ENCODE results near the gene CRYL1.

CRYL1 gene

GRCh38 chr13:20521364-20522115 is 4.1 kb downstream of the CRYL1 start:
- 0 out of 2 replicates have a peak, but pooled peaks have one; percentile 52 for TF ChIP-seq CEBPB (IDR thresholded peaks at IDR 0.05)
- no peak for TF ChIP-seq EP300 (IDR thresholded peaks at IDR 0.05; ENCODE audit: borderline replicate concordance)

GRCh38 chr13:20519875-20520274 is 5.8 kb downstream of the CRYL1 start:
- TF ChIP-seq CEBPB (IDR thresholded peaks at IDR 0.05) (no peak), USF1 (IDR thresholded peaks at IDR 0.05) (no peak), RAD21 (IDR thresholded peaks at IDR 0.05; ENCODE audit: low read depth) (no peak), TEAD4 (IDR thresholded peaks at IDR 0.05) (no peak), MAX (IDR thresholded peaks at IDR 0.05) (no peak)

GRCh38 chr13:20518660-20519100 is 7.0 kb downstream of the CRYL1 start:
- TF ChIP-seq EP300 (IDR thresholded peaks at IDR 0.05; ENCODE audit: borderline replicate concordance) (no peak), MAX (IDR thresholded peaks at IDR 0.05) (no peak), EGR1 (IDR thresholded peaks at IDR 0.05) (no peak), ZBTB7A (IDR thresholded peaks at IDR 0.05; ENCODE audit: low read depth) (no peak), CEBPB (IDR thresholded peaks at IDR 0.05) (no peak), TCF12 (IDR thresholded peaks at IDR 0.05; ENCODE audit: low read depth) (no peak), FOXM1 (IDR thresholded peaks at IDR 0.05; ENCODE audit: borderline replicate concordance, low read depth) (no peak), NFIC (IDR thresholded peaks at IDR 0.05) (no peak), TAF1 (IDR thresholded peaks at IDR 0.05; ENCODE audit: low read depth) (no peak), USF1 (IDR thresholded peaks at IDR 0.05) (no peak), REST (IDR thresholded peaks at IDR 0.05; ENCODE audit: low read depth) (no peak), CREB1 (IDR thresholded peaks at IDR 0.05; ENCODE audit: low read depth) (no peak), YY1 (IDR thresholded peaks at IDR 0.05; ENCODE audit: low read depth) (no peak), RAD21 (IDR thresholded peaks at IDR 0.05; ENCODE audit: low read depth) (no peak), TEAD4 (IDR thresholded peaks at IDR 0.05) (no peak)

GRCh38 chr13:20514866-20515265 is 10.8 kb downstream of the CRYL1 start:
- TF ChIP-seq RAD21 (IDR thresholded peaks at IDR 0.05; ENCODE audit: low read depth) (no peak), ZBTB7A (IDR thresholded peaks at IDR 0.05; ENCODE audit: low read depth) (no peak), TEAD4 (IDR thresholded peaks at IDR 0.05) (no peak), YY1 (IDR thresholded peaks at IDR 0.05; ENCODE audit: low read depth) (no peak), EP300 (IDR thresholded peaks at IDR 0.05; ENCODE audit: borderline replicate concordance) (no peak), USF1 (IDR thresholded peaks at IDR 0.05) (no peak), TAF1 (IDR thresholded peaks at IDR 0.05; ENCODE audit: low read depth) (no peak), FOXM1 (IDR thresholded peaks at IDR 0.05; ENCODE audit: borderline replicate concordance, low read depth) (no peak), EGR1 (IDR thresholded peaks at IDR 0.05) (no peak), MAX (IDR thresholded peaks at IDR 0.05) (no peak), TCF12 (IDR thresholded peaks at IDR 0.05; ENCODE audit: low read depth) (no peak), CREB1 (IDR thresholded peaks at IDR 0.05; ENCODE audit: low read depth) (no peak), CEBPB (IDR thresholded peaks at IDR 0.05) (no peak), NFIC (IDR thresholded peaks at IDR 0.05) (no peak), REST (IDR thresholded peaks at IDR 0.05; ENCODE audit: low read depth) (no peak)

GRCh38 chr13:20513466-20513995 is 12.1 kb downstream of the CRYL1 start:
- TF ChIP-seq TAF1 (IDR thresholded peaks at IDR 0.05; ENCODE audit: low read depth) (no peak), EGR1 (IDR thresholded peaks at IDR 0.05) (no peak), ZBTB7A (IDR thresholded peaks at IDR 0.05; ENCODE audit: low read depth) (no peak), TCF12 (IDR thresholded peaks at IDR 0.05; ENCODE audit: low read depth) (no peak), EP300 (IDR thresholded peaks at IDR 0.05; ENCODE audit: borderline replicate concordance) (no peak), CEBPB (IDR thresholded peaks at IDR 0.05) (no peak), NFIC (IDR thresholded peaks at IDR 0.05) (no peak), MAX (IDR thresholded peaks at IDR 0.05) (no peak), TEAD4 (IDR thresholded peaks at IDR 0.05) (no peak), YY1 (IDR thresholded peaks at IDR 0.05; ENCODE audit: low read depth) (no peak), RAD21 (IDR thresholded peaks at IDR 0.05; ENCODE audit: low read depth) (no peak), CREB1 (IDR thresholded peaks at IDR 0.05; ENCODE audit: low read depth) (no peak), REST (IDR thresholded peaks at IDR 0.05; ENCODE audit: low read depth) (no peak), USF1 (IDR thresholded peaks at IDR 0.05) (no peak), FOXM1 (IDR thresholded peaks at IDR 0.05; ENCODE audit: borderline replicate concordance, low read depth) (no peak)
